LNCaP clone FGC (cell line): ENCODE results near the gene CDK9.

Experiments
- DNase-seq: peaks from one replicate; pipeline ENCODE4 v3.0.0-alpha.2; 2011; ENCODE audit warnings: low read depth
- H3K4me3 ChIP-seq: 2 replicates; pipeline ENCODE4 v1.5.1; 2011; ENCODE audit warnings: mild to moderate bottlenecking, low read depth, low read length, control low read depth
- CTCF ChIP-seq: IDR thresholded peaks from 2 replicates; pipeline ENCODE4 v1.5.1; 2012; ENCODE audit warnings: mild to moderate bottlenecking; ENCODE audit not compliant: control insufficient read depth, insufficient read depth; ENCODE audit errors: extremely low read depth

Gene CDK9

GRCh38 chr9:127781806-127782205 lies 4.0 kb upstream of the CDK9 start:
- TF ChIP-seq CTCF = no peak
- no peak for DNase-seq
- no peak overlapping the region for H3K4me3 ChIP-seq

GRCh38 chr9:127783111-127784008 lies 2.5 kb upstream of the CDK9 start:
- no peak overlapping the region for H3K4me3 ChIP-seq
- no peak for DNase-seq
- TF ChIP-seq CTCF = no peak

- DNase-seq = no peak
- TF ChIP-seq CTCF = peak; percentile 93
- H3K4me3 ChIP-seq = peak overlapping the region; percentile 92
Observed at GRCh38 chr9:127785023-127785932, 556 bp upstream of the CDK9 start.

GRCh38 chr9:127786773-127787104 lies 905 bp downstream of the CDK9 start:
- TF ChIP-seq CTCF = peak; percentile 49
- H3K4me3 ChIP-seq = peak overlapping the region; percentile 92

GRCh38 chr9:127788337-127789011 lies 2.6 kb downstream of the CDK9 start:
- no peak overlapping the region for H3K4me3 ChIP-seq
- TF ChIP-seq CTCF = no peak
- no peak for DNase-seq

More at GRCh38 chr9:127786773-127787104, 905 bp downstream of the CDK9 start:
- DNase-seq = no peak

- DNase-seq = no peak
- TF ChIP-seq CTCF = no peak
- no peak overlapping the region for H3K4me3 ChIP-seq
Observed at GRCh38 chr9:127789179-127789578, 3.3 kb downstream of the CDK9 start.
